ENCODE results near the gene EPS8L1. TPM values are rescaled to one million over a fixed set of nuclear protein-coding genes. Genes with fewer than 3 reads are reported as not detected.
"Not testable (repeated sequence)": the region's sequence is repeated elsewhere in the genome, so short reads cannot be mapped to it uniquely, and the experiment has no call there.

Gene EPS8L1
- polyA plus RNA-seq, 1 donor, result 3.4 TPM

- no peak for DNase-seq (ENCODE audit: low read depth)
Measured at GRCh38 chr19:55050749-55051532, 24.7 kb upstream of the EPS8L1 start.

DNA sequence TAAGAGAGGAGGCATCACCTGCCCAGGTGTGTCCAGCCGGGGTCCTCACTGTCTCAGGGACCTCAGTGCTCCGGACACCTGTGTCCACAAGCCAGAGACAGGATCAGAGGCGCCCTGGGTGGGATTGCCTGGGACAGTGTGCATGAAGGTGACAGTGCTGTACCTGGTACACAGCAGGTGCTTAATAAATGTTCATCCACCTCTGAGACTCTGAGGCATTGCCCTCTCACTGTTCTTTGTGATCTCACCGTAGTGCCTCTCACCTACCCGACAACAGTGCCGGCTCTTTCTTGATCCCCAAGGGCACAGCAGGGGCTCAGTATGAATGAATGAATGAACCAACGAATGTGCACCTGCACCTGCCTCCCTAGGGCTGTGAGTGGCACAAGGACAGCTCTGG is 21.9 kb upstream of the EPS8L1 start:
- no peak for DNase-seq (ENCODE audit: low read depth)

- no peak for DNase-seq (ENCODE audit: low read depth)
Measured at GRCh38 chr19:55056827-55057226, 18.8 kb upstream of the EPS8L1 start.

DNA sequence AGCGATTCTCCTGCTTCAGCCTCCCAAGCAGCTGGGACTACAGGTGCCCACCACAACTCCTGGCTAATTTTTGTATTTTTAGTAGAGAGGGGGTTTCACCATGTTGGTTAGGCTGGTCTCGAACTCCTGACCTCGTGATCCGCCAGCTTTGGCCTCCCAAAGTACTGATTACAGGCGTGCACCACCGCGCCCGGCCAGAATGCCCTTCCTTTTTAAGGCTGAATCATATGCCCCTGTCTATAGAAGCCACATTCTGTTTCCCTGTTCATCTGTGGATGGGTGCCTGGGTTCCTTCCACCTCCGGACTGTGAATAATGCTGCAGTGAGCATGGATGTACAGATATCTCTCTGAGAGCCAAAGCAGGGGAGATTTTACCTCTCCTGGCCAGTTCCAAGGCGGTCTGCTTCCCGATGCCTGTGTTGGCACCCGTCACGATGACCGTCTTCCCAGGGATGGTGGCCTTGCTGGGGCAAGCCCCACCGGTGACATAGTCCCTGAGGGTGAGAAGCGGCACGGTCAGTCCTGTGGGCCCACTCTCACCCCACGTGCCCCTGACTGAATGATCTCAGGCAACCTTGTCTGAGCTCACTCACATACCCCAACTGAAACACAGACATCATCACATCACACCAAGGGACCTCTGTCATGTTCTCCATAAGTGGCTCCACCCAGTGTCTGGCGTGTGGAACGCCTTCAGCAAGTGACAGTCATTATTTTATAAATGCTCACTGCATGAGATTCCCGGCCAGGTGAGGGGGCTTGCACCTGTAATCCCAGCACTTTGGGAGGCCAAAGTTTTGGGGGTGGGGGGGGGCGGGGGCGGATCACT is 16.7 kb upstream of the EPS8L1 start:
- DNase-seq (ENCODE audit: low read depth), result no peak

DNA sequence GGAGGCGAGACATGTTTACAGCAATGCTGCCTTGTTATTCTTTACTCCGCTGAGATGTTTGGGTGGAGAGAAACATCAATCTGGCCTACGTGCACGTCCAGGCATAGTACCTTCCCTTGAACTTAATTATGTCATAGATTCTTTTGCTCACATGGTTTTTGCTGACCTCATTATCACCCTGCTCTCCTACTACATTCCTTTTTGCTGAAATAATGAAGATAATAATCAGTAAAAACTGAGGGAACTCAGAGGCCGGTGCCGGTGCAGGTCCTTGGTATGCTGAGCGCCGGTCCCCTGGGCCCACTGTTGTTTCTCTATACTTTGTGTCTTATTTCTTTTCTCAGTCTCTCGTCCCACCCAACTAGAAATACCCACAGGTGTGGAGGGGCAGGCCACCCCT is 15.4 kb upstream of the EPS8L1 start:
- DNase-seq (ENCODE audit: low read depth), result not testable (repeated sequence)

DNA sequence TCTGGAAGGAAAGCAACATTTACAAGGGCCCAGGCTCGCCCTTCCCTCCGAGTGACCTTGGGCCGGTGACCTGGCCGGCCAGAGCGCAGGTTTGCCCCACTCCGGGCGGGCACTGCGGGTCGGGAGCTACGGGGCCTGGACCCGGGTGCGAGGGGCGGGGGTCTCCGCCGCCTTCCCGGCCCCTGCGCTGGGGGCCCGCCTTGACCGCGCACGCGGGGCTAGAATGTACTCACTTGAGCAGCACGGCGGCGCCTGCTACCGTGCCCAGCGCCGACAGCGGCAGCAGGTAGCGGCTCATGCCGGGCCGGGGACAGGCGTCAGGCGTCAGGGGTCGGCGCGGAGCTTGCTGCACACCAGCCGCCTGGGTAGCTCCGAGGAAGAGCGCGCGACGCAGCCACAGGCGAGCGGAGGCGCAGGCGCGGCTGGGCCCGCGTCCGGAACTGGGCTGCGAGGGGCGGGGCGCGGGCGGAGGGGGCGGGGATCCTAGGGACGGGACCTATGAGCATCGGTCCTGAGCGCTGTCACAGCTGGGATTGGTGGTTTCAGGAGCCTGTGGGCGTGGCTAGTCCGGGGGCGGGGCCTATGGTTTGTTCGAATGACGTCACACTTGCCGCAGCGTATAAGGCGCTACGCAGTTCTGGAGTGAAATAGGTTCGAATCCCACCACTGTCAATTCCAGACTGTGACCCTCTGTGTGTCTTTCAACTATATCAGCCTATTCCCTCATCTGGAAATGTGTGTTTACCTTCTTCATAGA is 12.8 kb upstream of the EPS8L1 start, which contains the start of gene RDH13:
TSS of gene RDH13 (minus strand) at position 414 of the 757 bp plus-strand sequence. CDS start at position 298, 116 bp downstream.
- DNase-seq (ENCODE audit: low read depth), result peak; percentile 66

- no peak for DNase-seq (ENCODE audit: low read depth)
Measured at GRCh38 chr19:55063492-55063843, 12.2 kb upstream of the EPS8L1 start.

DNA sequence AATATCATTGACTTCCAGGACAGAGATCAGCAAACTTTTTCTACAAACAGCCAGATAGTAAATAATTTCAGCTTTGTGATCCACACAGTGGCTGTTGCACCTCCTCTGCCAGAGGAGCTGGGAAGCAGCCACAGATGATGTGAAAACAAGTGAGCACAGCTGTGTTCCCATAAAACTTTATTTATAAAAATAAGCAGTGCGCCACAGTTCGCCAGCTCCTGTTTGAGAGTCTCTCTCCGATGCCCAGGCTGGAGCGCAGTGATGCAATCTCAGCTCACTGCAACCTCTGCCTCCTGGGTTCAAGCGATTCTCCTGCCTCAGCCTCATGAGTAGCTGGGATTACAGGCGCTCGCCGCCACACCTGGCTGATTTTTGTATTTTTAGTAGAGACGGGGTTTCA is 10.2 kb upstream of the EPS8L1 start:
- DNase-seq (ENCODE audit: low read depth), result not testable (repeated sequence)

DNA sequence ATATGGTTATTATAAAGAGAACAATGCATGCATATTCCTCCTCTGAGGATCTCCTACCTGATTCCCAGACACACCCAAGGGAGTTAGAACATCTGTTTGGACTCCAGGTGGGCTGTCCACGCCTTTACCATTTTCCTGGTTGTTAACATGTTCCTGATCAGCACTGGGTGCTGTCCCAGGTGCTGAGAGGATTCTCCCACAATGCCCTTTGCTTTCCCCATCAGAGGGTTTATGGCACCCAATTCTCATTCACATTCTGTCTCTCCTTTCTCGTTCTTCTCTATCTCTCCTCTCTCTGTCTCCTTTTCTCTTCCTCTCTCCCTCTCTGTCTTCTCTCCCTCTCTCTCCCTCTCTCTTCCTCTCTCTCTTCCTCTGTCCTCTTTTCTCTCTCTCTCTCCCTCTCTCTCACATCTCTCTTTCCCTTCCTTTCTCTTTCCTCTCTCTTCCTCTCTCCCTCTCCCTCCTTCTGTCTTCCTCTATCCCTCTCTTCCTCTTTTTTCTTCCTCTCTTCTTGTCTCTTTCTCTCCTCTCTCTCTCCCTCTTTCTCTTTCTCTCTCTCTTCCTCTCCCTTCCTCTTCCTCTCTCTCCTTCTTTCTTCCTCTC is 9.5 kb upstream of the EPS8L1 start:
- DNase-seq (ENCODE audit: low read depth), result no peak

- no peak for DNase-seq (ENCODE audit: low read depth)
Measured at GRCh38 chr19:55067869-55068268, 7.8 kb upstream of the EPS8L1 start.

DNA sequence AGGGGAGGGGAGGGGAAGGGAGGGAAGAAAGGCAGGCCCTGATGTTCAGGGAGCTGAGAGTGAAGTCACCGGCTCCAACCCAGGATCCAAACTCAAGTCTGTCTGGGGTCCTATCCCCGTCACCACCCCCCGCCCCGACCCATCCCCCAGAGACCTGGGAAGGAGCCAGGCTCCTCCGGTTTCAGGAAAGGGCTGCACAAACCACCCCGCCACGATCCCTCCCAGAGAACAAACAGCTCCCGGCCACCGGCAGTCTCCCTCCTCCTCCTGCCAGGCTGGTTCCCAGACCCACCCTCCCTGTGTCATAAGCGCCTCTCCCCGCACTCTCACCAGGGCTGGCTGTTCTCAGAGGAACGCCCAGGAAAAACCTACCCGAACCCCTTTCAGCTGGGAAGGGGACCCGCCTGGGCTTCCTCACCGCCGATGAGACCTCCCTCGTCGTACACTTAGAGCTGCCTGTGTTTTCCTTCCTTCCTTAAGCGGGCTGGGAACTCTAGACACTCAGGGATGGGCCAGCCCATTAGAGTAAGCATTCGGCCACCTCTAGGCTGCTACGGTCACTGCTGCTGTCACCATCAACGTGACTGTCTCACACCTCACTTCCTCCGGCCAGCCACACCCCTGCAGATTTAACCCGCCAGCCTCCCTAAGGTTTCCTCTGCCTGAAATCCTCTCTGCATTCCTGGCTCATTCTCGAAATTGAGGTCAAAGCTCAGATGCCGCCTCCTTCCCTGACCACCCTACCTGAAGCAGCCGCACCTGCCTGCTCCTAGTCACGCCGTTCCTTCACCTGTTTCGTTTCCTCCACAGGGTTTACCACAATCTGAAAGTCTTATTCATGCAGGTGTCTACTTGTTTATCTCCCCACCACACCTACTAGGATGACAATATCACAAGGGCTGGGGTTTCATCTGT is 6.5 kb upstream of the EPS8L1 start:
- no peak for DNase-seq (ENCODE audit: low read depth)

GRCh38 chr19:55069865-55070197 is 5.8 kb upstream of the EPS8L1 start:
- DNase-seq (ENCODE audit: low read depth), result no peak

GRCh38 chr19:55070466-55071128 is 5.1 kb upstream of the EPS8L1 start:
- no peak for DNase-seq (ENCODE audit: low read depth)

GRCh38 chr19:55071129-55071502 is 4.6 kb upstream of the EPS8L1 start:
- no peak for DNase-seq (ENCODE audit: low read depth)

- no peak for DNase-seq (ENCODE audit: low read depth)
Measured at GRCh38 chr19:55071913-55072312, 3.8 kb upstream of the EPS8L1 start.

DNA sequence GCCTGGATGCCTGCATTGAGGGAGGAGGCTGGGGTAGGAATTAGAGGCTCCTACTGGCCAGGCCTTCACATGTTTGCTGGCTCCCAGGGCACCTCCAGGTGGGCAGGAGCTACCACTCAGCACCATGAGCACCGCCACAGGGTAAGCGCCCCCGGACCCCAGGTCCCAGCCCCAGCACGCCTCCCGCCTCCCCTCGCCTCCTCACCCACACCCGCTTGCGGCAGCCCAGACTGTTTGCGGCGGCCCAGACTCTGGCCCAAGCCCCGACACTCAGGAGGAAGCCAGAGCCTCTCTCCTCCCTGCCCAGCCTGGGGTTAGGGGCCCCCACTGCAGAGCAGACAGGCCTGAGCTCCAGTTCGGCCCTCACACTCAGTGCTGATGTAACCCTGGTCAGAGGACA is 652 bp downstream of the EPS8L1 start:
- no peak for DNase-seq (ENCODE audit: low read depth)

GRCh38 chr19:55077106-55077505 is 1.4 kb downstream of the EPS8L1 start:
- DNase-seq (ENCODE audit: low read depth), result no peak

DNA sequence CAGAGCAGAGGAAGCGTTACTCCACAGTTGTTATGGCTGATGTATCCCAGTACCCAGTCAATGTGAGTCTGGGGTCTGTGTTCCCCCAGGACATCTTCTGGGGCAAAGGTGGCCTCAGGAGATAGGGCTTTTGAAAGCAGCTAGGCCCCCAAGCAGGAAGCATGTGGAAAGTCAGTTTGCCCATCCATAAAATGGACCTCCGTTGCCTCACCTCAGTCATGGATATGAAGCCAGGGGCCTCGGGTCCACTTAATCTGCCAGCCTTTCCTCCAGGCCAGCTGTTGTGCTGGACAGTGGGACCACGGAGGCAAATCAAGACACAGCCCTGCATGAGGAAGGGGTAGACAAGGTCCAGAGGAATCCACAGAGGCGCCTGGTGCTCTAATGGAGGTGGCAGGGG is 3.3 kb downstream of the EPS8L1 start:
- DNase-seq (ENCODE audit: low read depth), result no peak

- no peak for DNase-seq (ENCODE audit: low read depth)
Measured at GRCh38 chr19:55079400-55080038, 3.9 kb downstream of the EPS8L1 start.
